Right lobe of liver (tissue), 4 donors: ENCODE measurements around the gene PCDHGB1.

Experiments used
- CTCF ChIP-seq, 4 donors: fragments of 200-600 bp in 3 of 4; fragments of 450-650 bp in 1 of 4; IDR thresholded peaks; one replicate each; pipeline versions ENCODE4 v1.5.1 to v1.8.0; 2016 to 2022; ENCODE audit warnings: antibody characterized with exemption in 4 of 4, mild to moderate bottlenecking in 2 of 4
- POLR2A ChIP-seq: fragments of 450-650 bp; IDR thresholded peaks from one replicate; pipeline ENCODE4 v1.6.1; 2017; ENCODE audit warnings: antibody characterized with exemption, mild to moderate bottlenecking
- donor health status: DM: no; HTN: no; CAD: no.
- donor health status: DM: no; HTN: no; CAD: no.
- donor health status: DM: no; HTN: yes; CAD: no.

- no peak for TF ChIP-seq CTCF (IDR thresholded peaks at IDR 0.05)
- TF ChIP-seq POLR2A: no peak
Observed at GRCh38 chr5:141356133-141356532, 6.2 kb downstream of the PCDHGB1 start.
